NCI-H1417 treated with DMSO at 0.1 percent for 48 hours (cell line): ENCODE data around the gene FAM222A.

ENCODE experiments used
- DNase-seq: peaks from one replicate; lab custom pipeline; 2025; lab: John Stamatoyannopoulos, UW

Gene FAM222A

GRCh38 chr12:109771746-109772621, 58.4 kb downstream of the FAM222A start:
- no peak for DNase-seq

GRCh38 chr12:109772622-109773321, 59.1 kb downstream of the FAM222A start:
- no peak for DNase-seq

- no peak for DNase-seq
Measured at GRCh38 chr12:109773384-109774011, 59.9 kb downstream of the FAM222A start.

GRCh38 chr12:109775172-109775881, 61.7 kb downstream of the FAM222A start:
- DNase-seq, result no peak

- no peak for DNase-seq
Measured at GRCh38 chr12:109776624-109777023, 63.0 kb downstream of the FAM222A start.

GRCh38 chr12:109777544-109777943, 63.9 kb downstream of the FAM222A start:
- DNase-seq, result no peak

- no peak for DNase-seq
Measured at GRCh38 chr12:109778684-109779083, 65.1 kb downstream of the FAM222A start.

GRCh38 chr12:109779382-109779781, 65.8 kb downstream of the FAM222A start:
- no peak for DNase-seq

GRCh38 chr12:109781668-109782325, 68.2 kb downstream of the FAM222A start:
- DNase-seq, result no peak

GRCh38 chr12:109782326-109782703, 68.7 kb downstream of the FAM222A start:
- DNase-seq, result no peak

- no peak for DNase-seq
Measured at GRCh38 chr12:109783135-109783964, 69.7 kb downstream of the FAM222A start.

GRCh38 chr12:109783965-109784244, 70.3 kb downstream of the FAM222A start:
- DNase-seq, result no peak

- no peak for DNase-seq
Measured at GRCh38 chr12:109785854-109786253, 72.2 kb downstream of the FAM222A start.

GRCh38 chr12:109786799-109787198, 73.2 kb downstream of the FAM222A start:
- DNase-seq, result no peak

GRCh38 chr12:109789526-109790048, 76.0 kb downstream of the FAM222A start:
- DNase-seq, result no peak

- DNase-seq, result no peak
Measured at GRCh38 chr12:109792992-109793391, 79.4 kb downstream of the FAM222A start.

- no peak for DNase-seq
Measured at GRCh38 chr12:109793411-109793810, 79.8 kb downstream of the FAM222A start.

GRCh38 chr12:109793826-109794501, 80.3 kb downstream of the FAM222A start:
- no peak for DNase-seq

GRCh38 chr12:109795023-109795422, 81.4 kb downstream of the FAM222A start:
- no peak for DNase-seq

GRCh38 chr12:109796057-109796456, 82.4 kb downstream of the FAM222A start:
- DNase-seq, result no peak
